HG02571 (cell line): ENCODE measurements around the gene STX18.
"Not testable (repeated sequence)": the region's sequence is repeated elsewhere in the genome, so short reads cannot be mapped to it uniquely, and the experiment has no call there.

ENCODE experiments used
- ATAC-seq: cut with Tn5 transposase; IDR thresholded peaks from one replicate; pipeline ENCODE4 v1.9.1; 2021; ENCODE audit warnings: mild to moderate bottlenecking, moderate library complexity; ENCODE audit not compliant: unreplicated experiment

Gene STX18

GRCh38 chr4:4422117-4422516 is 119.7 kb downstream of the STX18 start:
- not testable (repeated sequence) for ATAC-seq

- no peak for ATAC-seq
Measured at GRCh38 chr4:4421356-4421755, 120.5 kb downstream of the STX18 start.

GRCh38 chr4:4420421-4420820 is 121.4 kb downstream of the STX18 start:
- no peak for ATAC-seq

GRCh38 chr4:4419896-4420295 is 122.0 kb downstream of the STX18 start:
- no peak for ATAC-seq

- no peak for ATAC-seq
Measured at GRCh38 chr4:4418676-4419390, 123.0 kb downstream of the STX18 start.

- no peak for ATAC-seq
Measured at GRCh38 chr4:4417886-4418285, 124.0 kb downstream of the STX18 start.

GRCh38 chr4:4416981-4417380 is 124.9 kb downstream of the STX18 start:
- ATAC-seq: no peak

GRCh38 chr4:4415806-4416805 is 125.7 kb downstream of the STX18 start:
- ATAC-seq: no peak

- no peak for ATAC-seq
Measured at GRCh38 chr4:4415107-4415805, 126.6 kb downstream of the STX18 start.

GRCh38 chr4:4413806-4414205 is 128.0 kb downstream of the STX18 start:
- ATAC-seq: no peak

GRCh38 chr4:4413373-4413725 is 128.5 kb downstream of the STX18 start:
- no peak for ATAC-seq

GRCh38 chr4:4412641-4413372 is 129.0 kb downstream of the STX18 start:
- ATAC-seq: no peak

- no peak for ATAC-seq
Measured at GRCh38 chr4:4411906-4412305, 129.9 kb downstream of the STX18 start.

GRCh38 chr4:4410271-4410670 is 131.6 kb downstream of the STX18 start:
- no peak for ATAC-seq

- no peak for ATAC-seq
Measured at GRCh38 chr4:4409416-4410115, 132.3 kb downstream of the STX18 start.

- ATAC-seq: no peak
Measured at GRCh38 chr4:4408576-4409335, 133.1 kb downstream of the STX18 start.

GRCh38 chr4:4408132-4408523 is 133.7 kb downstream of the STX18 start:
- ATAC-seq: no peak

- ATAC-seq: no peak
Measured at GRCh38 chr4:4407299-4408131, 134.3 kb downstream of the STX18 start.
